SJSA1 (cell line): ENCODE results near the gene GDI1. TPM values are rescaled to one million over a fixed set of nuclear protein-coding genes. Genes with fewer than 3 reads are reported as not detected.

Experiments used
- DNase-seq, 2 experiments: peaks; one replicate each; pipeline ENCODE4 v3.0.0-alpha.2; 2015 to 2020; ENCODE audit warnings: low spot score in 2 of 2, low read depth in 1 of 2
- H3K27ac ChIP-seq: fragments of 250-450 bp; sonication (Bioruptor Pico); 2 replicates; pipeline ENCODE4 v1.5.1; 2020; ENCODE audit warnings: mild to moderate bottlenecking, moderate library complexity
- H3K27me3 ChIP-seq: fragments of 250-450 bp; sonication (Bioruptor Pico); replicated peaks from 2 replicates; pipeline ENCODE4 v1.5.1; 2020; ENCODE audit warnings: mild to moderate bottlenecking, moderate library complexity
- H3K36me3 ChIP-seq: fragments of 250-450 bp; sonication (Bioruptor Pico); 2 replicates; pipeline ENCODE4 v1.5.1; 2020; ENCODE audit warnings: mild to moderate bottlenecking
- H3K4me1 ChIP-seq: fragments of 250-450 bp; sonication (Bioruptor Pico); replicated peaks from 2 replicates; pipeline ENCODE4 v1.6.1; 2021; ENCODE audit warnings: mild to moderate bottlenecking
- H3K4me3 ChIP-seq: fragments of 250-450 bp; sonication (Bioruptor Pico); 2 replicates; pipeline ENCODE4 v1.5.1; 2020; ENCODE audit warnings: mild to moderate bottlenecking
- H3K9me3 ChIP-seq: fragments of 250-450 bp; sonication (Bioruptor Pico); replicated peaks from 2 replicates; pipeline ENCODE4 v1.5.1; 2020; ENCODE audit warnings: mild to moderate bottlenecking
- total RNA-seq: library from RNA; depleted of rRNA; stranded (reverse); fragments of >200 nt; shearing (Covaris generic); gene quantifications from 2 replicates; pipeline ENCODE4 v1.2.3, GENCODE V29; 2014

Gene GDI1
- total RNA-seq, 1 experiment from 2014 or later, result 208 TPM

DNA sequence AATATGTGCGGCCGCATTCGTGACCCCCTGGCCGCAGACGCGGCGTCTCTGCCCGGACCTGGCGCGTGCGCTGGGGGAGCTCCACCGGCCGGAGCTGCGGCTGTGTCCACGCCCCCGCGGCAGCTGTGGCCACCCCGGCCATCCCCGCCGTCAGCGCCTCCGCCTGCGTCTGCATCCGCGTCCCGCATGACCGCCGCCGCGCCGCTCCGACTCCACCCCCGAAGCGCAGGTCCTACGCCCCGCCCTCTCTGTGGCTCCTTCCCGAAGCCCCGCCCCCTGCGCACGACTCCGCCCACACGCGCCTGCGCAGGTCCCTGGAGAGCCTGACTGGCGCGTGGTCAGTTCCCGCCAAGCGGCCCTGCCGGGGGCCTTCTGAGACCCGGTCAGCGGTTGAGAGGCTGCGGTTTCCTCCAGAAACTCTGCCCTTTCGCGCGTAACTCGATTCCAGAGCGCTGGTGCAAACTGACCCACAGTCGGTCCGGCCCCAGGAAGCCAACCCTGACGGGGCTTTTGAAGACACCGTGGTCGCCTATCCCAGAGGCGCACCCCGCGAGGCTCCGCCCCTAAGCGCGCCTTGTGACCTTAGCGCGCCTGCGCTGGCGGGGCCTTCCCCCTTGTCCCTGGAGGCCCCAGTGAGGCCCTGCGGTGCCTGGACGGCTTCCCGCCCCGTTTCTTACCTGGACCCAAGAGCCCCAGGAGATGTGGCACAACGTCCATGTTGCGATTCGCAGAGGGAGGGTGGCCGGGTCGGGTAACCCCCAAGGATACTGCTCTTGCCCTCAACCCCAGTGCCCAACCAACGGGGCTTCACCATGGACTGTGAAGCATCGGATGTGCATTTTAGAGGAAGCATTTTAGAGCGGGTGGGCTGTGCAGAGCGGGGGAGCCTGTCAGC, 42.0 kb downstream of the GDI1 start, which contains the start of gene LAGE3:
TSS of gene LAGE3 (minus strand) at position 554 of the 895 bp plus-strand sequence. CDS start at position 188, 366 bp downstream.
- H3K27ac ChIP-seq, result no peak within 1 kb of the TSS; the same call in 1 of the 2 replicates
- H3K36me3 ChIP-seq, result peaks cover 4% of the 10 kb centered on the region
- H3K9me3 ChIP-seq, result no peaks in the 10 kb centered on the region
- DNase-seq, result peak; percentile 69 to 91
- H3K4me1 ChIP-seq, result peaks cover 10% of the 10 kb centered on the region
- H3K4me3 ChIP-seq, result peak within 1 kb of the TSS; percentile 49
- H3K27me3 ChIP-seq, result no peaks in the 10 kb centered on the region

- H3K27me3 ChIP-seq, result no peaks in the 10 kb centered on the region
- DNase-seq, result no peak
- no peak overlapping the region for H3K4me3 ChIP-seq
Observed at GRCh38 chrX:154481195-154481594, 44.2 kb downstream of the GDI1 start.

GRCh38 chrX:154481911-154482601, 45.1 kb downstream of the GDI1 start:
- Histone ChIP-seq H3K4me3 (no peak overlapping the region), H3K27me3 (no peaks in the 10 kb centered on the region), H3K27ac (no peak overlapping the region), H3K4me1 (peaks cover 31% of the 10 kb centered on the region), H3K36me3 (peaks cover 28% of the 10 kb centered on the region), H3K9me3 (no peaks in the 10 kb centered on the region)
- no peak for DNase-seq

More at GRCh38 chrX:154481195-154481594, 44.2 kb downstream of the GDI1 start:
- H3K27ac ChIP-seq, result no peak overlapping the region
- peaks cover 25% of the 10 kb centered on the region for H3K36me3 ChIP-seq
- H3K4me1 ChIP-seq, result peaks cover 27% of the 10 kb centered on the region
- H3K9me3 ChIP-seq, result no peaks in the 10 kb centered on the region

DNA sequence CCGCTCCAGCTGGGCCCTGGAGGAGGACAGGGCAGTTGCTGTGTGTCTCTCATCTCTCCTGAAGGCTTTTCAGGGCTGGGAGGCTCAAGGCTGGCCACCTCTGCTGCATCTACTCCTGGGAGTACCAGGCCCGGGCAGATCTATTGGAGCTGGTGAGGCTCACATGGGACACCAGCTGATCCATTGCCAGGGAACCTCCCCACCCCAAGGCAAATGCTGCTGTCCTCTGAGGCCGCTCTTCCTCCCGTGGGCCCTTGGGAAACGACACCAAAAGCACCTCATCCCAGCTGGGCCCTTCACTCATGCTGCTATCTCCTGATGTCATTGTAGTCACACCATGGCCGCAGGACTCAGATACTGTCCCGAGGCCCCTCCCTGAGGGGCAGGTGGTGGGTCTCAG, 45.8 kb downstream of the GDI1 start:
- Histone ChIP-seq H3K27me3 (no peaks in the 10 kb centered on the region), H3K9me3 (no peaks in the 10 kb centered on the region), H3K4me1 (peaks cover 32% of the 10 kb centered on the region), H3K27ac (no peak overlapping the region), H3K36me3 (peaks cover 34% of the 10 kb centered on the region), H3K4me3 (no peak overlapping the region)
- no peak for DNase-seq

- no peaks in the 10 kb centered on the region for H3K9me3 ChIP-seq
- peaks cover 29% of the 10 kb centered on the region for H3K4me1 ChIP-seq
- no peak overlapping the region for H3K4me3 ChIP-seq
- DNase-seq, result no peak
- peaks cover 35% of the 10 kb centered on the region for H3K36me3 ChIP-seq
- no peak overlapping the region for H3K27ac ChIP-seq
- no peaks in the 10 kb centered on the region for H3K27me3 ChIP-seq
Observed at GRCh38 chrX:154483325-154483724, 46.4 kb downstream of the GDI1 start.

DNA sequence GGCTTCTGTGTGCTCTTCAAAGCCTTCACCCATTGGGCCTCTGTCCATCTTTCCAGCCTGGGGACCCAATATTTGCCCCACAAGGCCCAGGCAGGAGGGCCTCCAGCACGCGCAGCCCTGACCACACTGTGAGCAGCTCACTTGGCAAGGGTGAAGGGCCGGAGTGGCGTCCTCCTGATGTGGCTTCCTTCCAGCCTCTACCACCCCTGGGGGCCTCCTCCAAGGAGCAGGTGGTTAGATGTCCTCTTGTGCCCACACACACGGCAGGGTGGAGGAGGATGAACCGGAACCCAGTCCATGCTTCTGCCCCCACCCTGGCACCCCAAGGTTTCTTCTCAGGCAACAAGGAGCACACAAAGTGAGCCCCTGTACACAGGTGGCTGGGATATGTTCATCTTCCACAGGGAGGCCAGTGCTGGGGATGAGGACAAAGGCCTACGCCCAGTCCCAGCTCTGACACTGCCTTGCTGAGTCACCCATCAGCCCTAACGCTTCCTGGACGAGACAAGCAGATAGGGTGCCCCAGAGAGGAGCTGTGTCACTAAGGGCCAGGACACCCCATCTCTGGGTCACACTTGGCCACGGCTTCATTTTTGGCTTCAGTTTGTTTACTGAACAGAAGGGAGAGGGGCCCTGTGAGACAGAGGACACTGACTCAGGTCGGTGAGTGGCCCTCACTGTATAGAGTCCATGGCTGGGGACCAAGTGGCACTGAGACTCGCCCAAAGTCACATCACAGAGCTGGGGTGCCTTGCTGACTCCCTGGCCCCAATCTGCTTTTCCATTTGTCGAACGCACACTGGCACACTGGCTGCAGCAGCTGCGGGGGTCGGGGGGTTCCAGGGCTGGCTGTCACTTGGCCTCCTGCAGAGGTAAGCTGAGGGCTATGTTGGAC, 47.5 kb downstream of the GDI1 start:
- Histone ChIP-seq H3K9me3 (no peaks in the 10 kb centered on the region), H3K36me3 (peaks cover 35% of the 10 kb centered on the region), H3K4me3 (no peak overlapping the region), H3K27ac (no peak overlapping the region), H3K27me3 (no peaks in the 10 kb centered on the region), H3K4me1 (peaks cover 25% of the 10 kb centered on the region)
- DNase-seq, result no peak

DNA sequence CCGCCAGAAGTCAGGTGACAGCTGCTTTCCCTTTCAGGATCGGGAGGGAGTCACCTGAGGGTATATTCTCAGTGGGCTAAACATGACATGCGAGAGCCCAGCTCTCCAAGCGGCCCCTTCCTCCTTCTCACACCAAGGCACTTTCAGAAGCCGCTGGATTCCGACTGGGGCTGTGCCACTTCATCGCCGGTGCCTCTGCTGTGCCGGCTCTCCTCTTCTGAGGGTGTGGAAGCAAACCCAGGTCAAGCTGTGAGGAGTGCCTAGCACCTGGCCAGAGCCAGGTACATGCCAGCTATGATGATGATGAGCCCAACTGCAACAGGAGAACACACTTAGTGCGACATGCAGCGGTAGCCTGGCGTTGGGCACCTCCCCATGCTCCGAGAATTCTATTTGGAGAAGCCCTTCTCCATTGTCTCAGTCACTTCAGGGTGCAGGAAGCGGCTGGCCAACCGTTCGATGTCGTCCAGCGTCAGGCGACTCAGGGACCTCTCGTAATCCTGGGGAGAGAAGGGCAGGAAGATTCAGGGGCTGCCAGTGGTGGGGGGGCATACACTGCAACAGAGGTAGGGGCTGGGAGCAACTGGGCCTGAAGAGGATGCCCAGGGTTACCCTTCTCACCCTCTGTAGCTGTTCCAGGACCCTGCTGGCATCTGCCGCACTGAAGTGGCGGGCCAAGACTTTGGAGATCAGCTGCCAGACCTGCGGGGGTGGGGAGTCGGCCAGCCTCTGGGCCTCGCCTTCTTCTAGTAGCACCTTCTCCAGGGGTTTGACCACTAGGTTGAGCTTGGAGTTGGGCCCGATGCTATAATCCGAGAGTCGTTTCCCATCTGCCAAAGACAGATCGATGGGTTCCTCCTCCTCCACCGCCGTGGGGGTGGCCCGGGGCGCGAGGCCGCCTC, 48.4 kb downstream of the GDI1 start:
- H3K36me3 ChIP-seq, result peaks cover 35% of the 10 kb centered on the region
- no peaks in the 10 kb centered on the region for H3K9me3 ChIP-seq
- peak overlapping the region; percentile 71 for H3K4me3 ChIP-seq
- H3K27me3 ChIP-seq, result no peaks in the 10 kb centered on the region
- no peak overlapping the region for H3K27ac ChIP-seq
- no peak for DNase-seq
- peaks cover 30% of the 10 kb centered on the region for H3K4me1 ChIP-seq

DNA sequence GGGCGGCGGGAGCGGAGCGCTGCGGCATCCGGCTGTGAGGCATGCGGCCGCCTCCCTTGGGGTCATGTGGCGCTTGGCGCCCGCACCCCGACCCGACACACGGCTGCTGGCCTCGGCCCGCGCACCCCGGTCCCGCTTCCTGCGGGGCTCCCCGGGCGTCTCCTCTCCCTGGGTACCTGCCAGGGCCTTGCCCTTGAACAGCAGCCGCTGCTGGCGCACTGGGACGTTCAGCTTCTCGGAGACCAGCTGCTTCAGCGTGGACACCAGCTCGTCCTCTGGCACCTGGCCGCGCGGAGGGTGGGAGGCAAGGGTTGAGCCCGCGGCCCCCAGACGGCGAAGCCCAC, 49.1 kb downstream of the GDI1 start:
- no peak overlapping the region for H3K27ac ChIP-seq
- peak overlapping the region; percentile 71 for H3K4me3 ChIP-seq
- H3K36me3 ChIP-seq, result peaks cover 35% of the 10 kb centered on the region
- DNase-seq, result peak in 1 of 2 experiments; percentile 28
- no peaks in the 10 kb centered on the region for H3K9me3 ChIP-seq
- peaks cover 30% of the 10 kb centered on the region for H3K4me1 ChIP-seq
- no peaks in the 10 kb centered on the region for H3K27me3 ChIP-seq

GRCh38 chrX:154486396-154487207, 49.6 kb downstream of the GDI1 start, which contains the start of gene UBL4A:
Gene UBL4A (minus strand): TSS chrX:154486615. CDS start chrX:154486584, 31 bp downstream.
- Histone ChIP-seq H3K9me3 (no peaks in the 10 kb centered on the region), H3K27me3 (no peaks in the 10 kb centered on the region), H3K4me3 (peak within 1 kb of the TSS; percentile 71), H3K27ac (no peak within 1 kb of the TSS), H3K36me3 (peaks cover 35% of the 10 kb centered on the region), H3K4me1 (peaks cover 33% of the 10 kb centered on the region)
- peak; percentile 52 to 67 for DNase-seq

DNA sequence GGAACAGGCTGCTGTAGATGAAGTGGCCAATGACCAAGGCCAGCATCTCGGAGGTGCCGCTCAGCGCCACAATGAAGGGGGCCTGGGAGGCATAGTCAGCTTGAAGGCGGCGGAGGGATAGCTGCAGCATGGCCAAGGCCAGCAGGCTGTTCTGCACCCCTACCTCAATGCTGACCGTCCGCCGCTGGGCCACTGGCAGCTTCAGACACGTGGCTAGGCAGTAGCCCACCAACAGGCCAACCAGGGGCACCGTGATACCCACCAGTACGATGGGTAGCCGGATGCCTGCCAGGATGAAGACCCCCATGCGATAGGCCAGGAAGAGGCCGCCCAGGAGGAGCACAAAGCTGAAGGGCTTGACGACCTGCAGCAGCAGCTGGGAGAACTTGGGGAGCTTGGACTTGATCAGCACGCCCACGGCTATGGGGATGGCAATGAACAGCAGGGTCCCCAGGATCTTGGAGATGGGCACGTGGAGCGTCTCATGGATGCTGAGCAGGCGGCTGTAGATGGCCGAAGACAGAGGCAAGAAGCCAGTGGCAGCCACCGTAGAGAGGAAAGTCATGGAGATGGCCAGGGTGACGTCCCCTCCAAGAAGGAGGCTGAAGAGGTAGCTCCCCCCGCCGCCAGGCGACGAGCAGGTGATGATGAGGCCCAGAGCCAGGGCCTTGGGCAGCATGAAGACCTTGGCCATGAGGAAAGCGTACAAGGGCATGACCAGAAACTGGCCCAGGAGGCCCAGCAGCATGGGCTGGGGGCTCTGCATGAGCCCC, 50.8 kb downstream of the GDI1 start:
- Histone ChIP-seq H3K27ac (no peak overlapping the region), H3K27me3 (no peaks in the 10 kb centered on the region), H3K36me3 (peaks cover 35% of the 10 kb centered on the region), H3K4me3 (no peak overlapping the region), H3K4me1 (peaks cover 33% of the 10 kb centered on the region), H3K9me3 (no peaks in the 10 kb centered on the region)
- no peak for DNase-seq

DNA sequence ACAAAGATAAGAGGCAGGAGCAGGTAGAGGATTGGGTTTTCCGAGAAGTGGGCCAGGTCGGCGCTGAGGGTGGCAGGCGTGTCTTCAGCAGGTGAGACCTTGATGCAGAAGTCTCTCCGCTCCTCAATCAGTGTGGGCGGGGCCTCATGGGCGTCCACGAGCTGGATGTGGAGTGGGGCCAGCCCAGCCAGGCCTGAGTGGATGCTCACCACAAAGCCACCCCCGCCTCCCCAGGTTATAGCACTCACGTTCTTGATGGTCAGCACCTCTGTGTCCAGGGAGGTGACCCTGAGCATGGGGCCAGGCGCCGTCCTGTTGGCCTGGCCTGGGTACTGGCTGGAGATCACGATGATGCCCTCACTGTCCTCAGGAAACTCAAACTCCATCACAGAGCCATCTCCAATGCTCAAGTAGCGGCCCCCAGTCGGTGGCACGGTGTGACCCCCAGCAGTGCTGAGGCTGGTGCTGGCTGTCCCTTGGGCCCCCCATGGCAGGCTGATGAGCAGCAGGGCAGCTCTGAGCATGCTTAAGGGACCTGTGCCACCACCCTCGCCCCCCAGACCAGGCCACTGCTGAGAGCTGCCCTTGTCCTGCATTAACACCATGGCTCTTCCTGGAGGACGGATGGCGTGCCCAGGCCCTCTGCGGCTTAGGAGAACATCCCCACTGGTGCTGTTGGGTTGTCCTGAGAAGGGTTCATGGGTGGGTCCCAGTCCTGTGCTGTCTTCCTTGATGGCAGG, 51.6 kb downstream of the GDI1 start:
- Histone ChIP-seq H3K36me3 (peaks cover 35% of the 10 kb centered on the region), H3K9me3 (no peaks in the 10 kb centered on the region), H3K4me3 (no peak overlapping the region), H3K27ac (no peak overlapping the region), H3K27me3 (no peaks in the 10 kb centered on the region), H3K4me1 (peaks cover 33% of the 10 kb centered on the region)
- no peak for DNase-seq
